Mammary epithelial cell (primary cell): ENCODE measurements around the gene PTMA.
A peak's percentile ranks its signal among the peaks of the same experiment; 100 is the strongest.

Source experiments
- EZH2 ChIP-seq: IDR thresholded peaks from 2 replicates; pipeline ENCODE4 v1.6.1; 2012; ENCODE audit warnings: low read length, inconsistent platforms, borderline replicate concordance
- TF ChIP-seq, protein P1 (sequence below), 2 donors: IDR thresholded peaks in 1 of 2; conservative IDR thresholded peaks in 1 of 2; 2 replicates each; pipeline ENCODE4 v1.5.1; 2011 to 2012; ENCODE audit warnings: inconsistent platforms in 2 of 2, low read length in 2 of 2, mild to moderate bottlenecking in 2 of 2, control low read depth in 1 of 2, low read depth in 1 of 2; ENCODE audit not compliant: insufficient read depth in 1 of 2; ENCODE audit errors: extremely low read depth in 1 of 2

DNA sequence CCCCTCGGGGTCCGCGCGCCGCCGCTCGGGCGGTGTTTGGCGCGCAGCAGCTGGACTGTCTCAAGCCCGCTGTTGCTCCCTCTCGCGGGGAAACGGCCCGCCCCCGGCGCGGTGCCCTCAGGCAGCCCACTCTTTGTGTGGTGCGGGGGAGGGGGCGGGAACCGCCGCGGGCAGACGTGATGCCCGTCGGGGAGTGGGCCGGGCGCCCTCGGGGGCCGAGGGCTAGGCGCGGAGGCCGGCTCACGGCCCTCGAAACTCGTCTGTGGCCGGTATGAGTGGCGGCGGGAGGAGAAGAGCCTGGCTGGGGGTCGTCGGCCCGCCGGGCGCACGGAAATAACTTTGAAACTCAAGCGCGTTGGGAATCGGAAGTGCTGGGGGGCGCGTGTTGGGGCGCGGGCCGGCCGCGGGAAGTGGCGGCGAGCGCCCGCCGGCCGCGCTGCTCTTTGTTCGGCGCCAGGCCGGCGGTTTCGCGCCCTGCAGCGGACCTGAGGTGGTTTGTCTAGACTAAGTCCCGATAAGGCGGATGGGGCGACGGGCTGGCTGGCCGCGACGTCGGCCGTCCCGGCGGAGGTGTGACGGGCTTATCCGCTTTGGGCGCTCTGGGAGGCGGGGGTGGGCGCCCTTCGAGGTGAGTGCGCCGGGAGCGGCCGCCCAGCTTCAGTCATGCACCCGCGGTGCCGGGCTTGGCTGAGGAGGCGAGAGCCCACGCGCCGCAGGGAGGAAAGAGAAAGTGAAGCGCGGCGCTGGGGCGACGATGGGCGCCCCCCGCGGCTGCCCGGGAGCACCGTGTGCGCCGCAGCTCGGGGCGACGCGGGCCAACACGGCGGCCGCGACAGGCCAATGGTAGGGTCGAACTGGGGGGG is 679 bp downstream of the PTMA start:
- TF ChIP-seq, protein P1, sequence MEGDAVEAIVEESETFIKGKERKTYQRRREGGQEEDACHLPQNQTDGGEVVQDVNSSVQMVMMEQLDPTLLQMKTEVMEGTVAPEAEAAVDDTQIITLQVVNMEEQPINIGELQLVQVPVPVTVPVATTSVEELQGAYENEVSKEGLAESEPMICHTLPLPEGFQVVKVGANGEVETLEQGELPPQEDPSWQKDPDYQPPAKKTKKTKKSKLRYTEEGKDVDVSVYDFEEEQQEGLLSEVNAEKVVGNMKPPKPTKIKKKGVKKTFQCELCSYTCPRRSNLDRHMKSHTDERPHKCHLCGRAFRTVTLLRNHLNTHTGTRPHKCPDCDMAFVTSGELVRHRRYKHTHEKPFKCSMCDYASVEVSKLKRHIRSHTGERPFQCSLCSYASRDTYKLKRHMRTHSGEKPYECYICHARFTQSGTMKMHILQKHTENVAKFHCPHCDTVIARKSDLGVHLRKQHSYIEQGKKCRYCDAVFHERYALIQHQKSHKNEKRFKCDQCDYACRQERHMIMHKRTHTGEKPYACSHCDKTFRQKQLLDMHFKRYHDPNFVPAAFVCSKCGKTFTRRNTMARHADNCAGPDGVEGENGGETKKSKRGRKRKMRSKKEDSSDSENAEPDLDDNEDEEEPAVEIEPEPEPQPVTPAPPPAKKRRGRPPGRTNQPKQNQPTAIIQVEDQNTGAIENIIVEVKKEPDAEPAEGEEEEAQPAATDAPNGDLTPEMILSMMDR (conservative IDR thresholded peaks at IDR 0.05 in 1 of 2, IDR thresholded peaks at IDR 0.05 in 1 of 2; ENCODE audit: extremely low read depth in 1 of 2, insufficient read depth in 1 of 2, low read depth in 1 of 2, low read length in 2 of 2) = peak in 1 of 2 donors; percentile 1
- no peak for TF ChIP-seq EZH2
